Panc1 (cell line): Measurements from ENCODE around the gene GNA12. TPM values are rescaled to one million over a fixed set of nuclear protein-coding genes. Genes with fewer than 3 reads are reported as not detected.
A peak's percentile ranks its signal among the peaks of the same experiment; 100 is the strongest.

ENCODE experiments used
- ATAC-seq: fragments of 200-7000 bp; cut with Tn5 transposase; 2 replicates; pipeline ENCODE4 v1.9.1; 2020; ENCODE audit warnings: mild to moderate bottlenecking, moderate library complexity
- BruUV-seq: library from RNA; stranded (reverse); fragments of 400-500 nt; replicated peaks from 2 replicates; lab custom pipeline; 2021; lab: Mats Ljungman, UMichigan
- CTCF ChIA-PET: fragments of 300-600 bp; sonication (Branson Sonifier 250); formaldehyde crosslinking; loops from one replicate; lab custom pipeline; 2022; ENCODE audit warnings: antibody characterized with exemption; lab: Charles Lee
- POLR2A ChIA-PET: fragments of 300-600 bp; sonication (Branson Sonifier 250); formaldehyde crosslinking; loops from one replicate; lab custom pipeline; 2022; ENCODE audit warnings: antibody characterized with exemption; lab: Charles Lee
- DNase-seq: peaks from one replicate; pipeline ENCODE4 v3.0.0-alpha.2; 2010; ENCODE audit warnings: low read depth, low spot score
- H3K27ac ChIP-seq: 2 replicates; pipeline ENCODE4 v1.5.1; 2011; ENCODE audit warnings: mild to moderate bottlenecking, low read length, inconsistent platforms
- H3K27me3 ChIP-seq: fragments of 200-500 bp; sonication (Bioruptor generic); 2 replicates; pipeline ENCODE4 v1.6.0; 2014; ENCODE audit warnings: low read length, inconsistent platforms; ENCODE audit not compliant: control insufficient read depth, insufficient read depth
- H3K36me3 ChIP-seq: fragments of 200-500 bp; sonication (Bioruptor generic); 2 replicates; pipeline ENCODE4 v1.5.1; 2014; ENCODE audit warnings: inconsistent platforms, mild to moderate bottlenecking, low read length, moderate library complexity; ENCODE audit not compliant: control insufficient read depth, insufficient read depth
- H3K4me1 ChIP-seq: 2 replicates; pipeline ENCODE4 v1.5.1; 2011; ENCODE audit warnings: inconsistent platforms, mild to moderate bottlenecking, low read length, moderate library complexity; ENCODE audit not compliant: control insufficient read depth, insufficient read depth
- H3K4me3 ChIP-seq, 2 experiments: 2 replicates each; pipeline ENCODE4 v1.5.1; 2011 to 2012; ENCODE audit warnings: low read depth in 2 of 2, low read length in 2 of 2, mild to moderate bottlenecking in 2 of 2, inconsistent platforms in 1 of 2, moderate library complexity in 1 of 2
- H3K9me3 ChIP-seq: fragments of 200-500 bp; sonication (Bioruptor generic); 2 replicates; pipeline ENCODE4 v1.5.1; 2014; ENCODE audit warnings: low read depth, mild to moderate bottlenecking, inconsistent platforms, low read length, moderate library complexity; ENCODE audit not compliant: control insufficient read depth, insufficient read depth
- CTCF ChIP-seq: fragments of 450-650 bp; IDR thresholded peaks from 2 replicates; pipeline ENCODE4 v1.5.1; 2017; ENCODE audit warnings: mild to moderate bottlenecking
- POLR2AphosphoS5 ChIP-seq: IDR thresholded peaks from 2 replicates; pipeline ENCODE4 v1.6.1; 2012; ENCODE audit warnings: mild to moderate bottlenecking, low read depth, low read length, moderate library complexity
- REST ChIP-seq, 2 experiments: IDR thresholded peaks; 2 replicates each; pipeline ENCODE4 v1.6.1; 2011 to 2012; ENCODE audit warnings: low read depth in 2 of 2, control low read depth in 1 of 2, low read length in 1 of 2, mild to moderate bottlenecking in 1 of 2, moderate library complexity in 1 of 2; ENCODE audit not compliant: insufficient read depth in 1 of 2
- SIN3A ChIP-seq: IDR thresholded peaks from 2 replicates; pipeline ENCODE4 v1.6.1; 2012; ENCODE audit warnings: low read depth, mild to moderate bottlenecking, low read length, moderate library complexity, borderline replicate concordance; ENCODE audit not compliant: insufficient read depth
- TCF7L2 ChIP-seq: IDR thresholded peaks from 2 replicates; pipeline ENCODE4 v1.6.1; 2011; ENCODE audit warnings: mild to moderate bottlenecking, low read depth, low read length, inconsistent platforms
- in situ Hi-C: cut with HindIII; loops from 2 replicates; pipeline ENCODE4 v1.10.0; 2016; ENCODE audit warnings: low sequenced_read_pairs, low pct_unique_long_range_greater_than_20kb
- intact Hi-C: fragments of 100-400 bp; cut with micrococcal nuclease; formaldehyde crosslinking; loops from one replicate; pipeline ENCODE4 v1.10.0; 2022; ENCODE audit not compliant: unreplicated experiment
- total RNA-seq: library from RNA; stranded (reverse); gene quantifications from one replicate; pipeline ENCODE4 v1.2.1, GENCODE V29; 2021; ENCODE audit not compliant: unreplicated experiment

The GNA12 gene
- total RNA-seq, 1 experiment from 2014 or later: 139 TPM

GRCh38 chr7:2838873-2839578 is 5.1 kb downstream of the GNA12 start:
- DNase-seq (no peak), ATAC-seq (no peak)
- CTCF ChIA-PET: no interaction called here
- Histone ChIP-seq H3K27me3 (no peaks in the 10 kb centered on the region), H3K4me3 (no peak overlapping the region), H3K9me3 (no peaks in the 10 kb centered on the region), H3K4me1 (peaks cover 45% of the 10 kb centered on the region), H3K36me3 (no peaks in the 10 kb centered on the region; the same call in none of the 2 replicates), H3K27ac (peak overlapping the region; percentile 15; the same call in 1 of the 2 replicates)
- TF ChIP-seq POLR2AphosphoS5: no peak
- TF ChIP-seq SIN3A: no peak
- TF ChIP-seq TCF7L2: no peak
- no peak for TF ChIP-seq REST (IDR thresholded peaks at IDR 0.05; ENCODE audit: insufficient read depth in 1 of 2, low read depth in 2 of 2, low read length in 1 of 2)
- no peak for TF ChIP-seq CTCF
- intact Hi-C loops: no loop called here
- POLR2A ChIA-PET: interaction anchor here (0.7 kb wide), 1 partner anchor 589 kb away, joined by 3 read pairs; no protein-coding TSS in a partner anchor
- no TSS peak for BruUV-seq
- in situ Hi-C loops: no loop called here

- ChIA-PET POLR2A (interaction anchor here (0.7 kb wide), 1 partner anchor 590 kb away, joined by 3 read pairs; no protein-coding TSS in a partner anchor), CTCF (no interaction called here)
- H3K9me3 ChIP-seq: no peaks in the 10 kb centered on the region
- H3K27ac ChIP-seq: peak overlapping the region; percentile 15
- BruUV-seq: no TSS peak
- ATAC-seq (no peak), DNase-seq (no peak)
- no peaks in the 10 kb centered on the region for H3K27me3 ChIP-seq
- in situ Hi-C loops (no loop called here), intact Hi-C loops (no loop called here)
- no peak overlapping the region for H3K4me3 ChIP-seq
- peaks cover 45% of the 10 kb centered on the region for H3K4me1 ChIP-seq
- no peaks in the 10 kb centered on the region; the same call in none of the 2 replicates for H3K36me3 ChIP-seq
- TF ChIP-seq POLR2AphosphoS5 (no peak), CTCF (no peak), SIN3A (no peak), TCF7L2 (no peak), REST (IDR thresholded peaks at IDR 0.05; ENCODE audit: insufficient read depth in 1 of 2, low read depth in 2 of 2, low read length in 1 of 2) (no peak)
Measured at GRCh38 chr7:2838451-2838850, 5.7 kb downstream of the GNA12 start.
